ENCODE measurements around the gene ANKRD44. TPM values are rescaled to one million over a fixed set of nuclear protein-coding genes. Genes with fewer than 3 reads are reported as not detected.

Gene ANKRD44
- total RNA-seq, 1 donor from 2014 or later: 8.1 TPM

DNA sequence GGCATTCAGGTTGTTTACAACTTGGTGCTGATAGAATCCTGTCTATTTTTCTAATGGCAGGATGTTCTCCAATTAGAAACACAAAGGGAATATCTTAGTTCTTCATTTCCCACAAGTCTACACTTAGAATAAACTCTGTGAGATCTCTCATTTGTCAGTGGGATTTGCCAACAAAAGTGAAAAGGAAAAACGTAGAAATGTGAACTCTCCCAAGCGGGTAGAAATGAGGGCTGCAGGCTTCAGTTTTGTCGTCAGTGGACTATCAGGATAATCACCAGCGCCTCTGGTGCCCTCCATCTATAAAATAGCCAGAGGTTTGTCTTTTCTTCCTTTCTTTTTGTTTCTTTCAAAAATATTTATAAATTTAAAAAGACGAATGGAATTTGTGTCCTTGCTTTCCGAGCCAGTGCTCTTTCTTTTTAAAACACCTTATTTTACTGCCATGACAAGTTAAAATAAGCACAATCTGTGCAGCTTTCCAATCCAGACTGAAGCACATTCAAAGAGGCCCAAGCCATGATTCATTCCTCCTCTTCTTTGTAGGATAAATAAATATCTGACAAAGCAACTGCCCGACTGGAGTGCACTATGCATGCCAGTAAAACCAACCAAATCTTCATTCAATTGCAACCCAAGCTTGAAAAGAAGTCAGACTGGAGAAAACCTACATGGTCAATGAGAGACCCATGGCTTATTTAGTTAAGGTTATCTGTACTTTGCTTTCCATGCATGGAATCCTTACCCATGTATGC is 185.8 kb downstream of the ANKRD44 start:
- TF ChIP-seq, protein P1, sequence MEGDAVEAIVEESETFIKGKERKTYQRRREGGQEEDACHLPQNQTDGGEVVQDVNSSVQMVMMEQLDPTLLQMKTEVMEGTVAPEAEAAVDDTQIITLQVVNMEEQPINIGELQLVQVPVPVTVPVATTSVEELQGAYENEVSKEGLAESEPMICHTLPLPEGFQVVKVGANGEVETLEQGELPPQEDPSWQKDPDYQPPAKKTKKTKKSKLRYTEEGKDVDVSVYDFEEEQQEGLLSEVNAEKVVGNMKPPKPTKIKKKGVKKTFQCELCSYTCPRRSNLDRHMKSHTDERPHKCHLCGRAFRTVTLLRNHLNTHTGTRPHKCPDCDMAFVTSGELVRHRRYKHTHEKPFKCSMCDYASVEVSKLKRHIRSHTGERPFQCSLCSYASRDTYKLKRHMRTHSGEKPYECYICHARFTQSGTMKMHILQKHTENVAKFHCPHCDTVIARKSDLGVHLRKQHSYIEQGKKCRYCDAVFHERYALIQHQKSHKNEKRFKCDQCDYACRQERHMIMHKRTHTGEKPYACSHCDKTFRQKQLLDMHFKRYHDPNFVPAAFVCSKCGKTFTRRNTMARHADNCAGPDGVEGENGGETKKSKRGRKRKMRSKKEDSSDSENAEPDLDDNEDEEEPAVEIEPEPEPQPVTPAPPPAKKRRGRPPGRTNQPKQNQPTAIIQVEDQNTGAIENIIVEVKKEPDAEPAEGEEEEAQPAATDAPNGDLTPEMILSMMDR (IDR thresholded peaks at IDR 0.05; ENCODE audit: unreplicated experiment): no peak
- Mint-ChIP-seq H3K36me3 (ENCODE audit: low read depth, unreplicated experiment) (no peaks in the 10 kb centered on the region), H3K4me3 (ENCODE audit: unreplicated experiment) (no peak overlapping the region), H3K27me3 (ENCODE audit: unreplicated experiment) (peaks cover 2% of the 10 kb centered on the region), H3K4me1 (ENCODE audit: unreplicated experiment) (peaks cover 4% of the 10 kb centered on the region), H3K9me3 (ENCODE audit: unreplicated experiment) (no peaks in the 10 kb centered on the region), H3K27ac (ENCODE audit: unreplicated experiment) (no peak overlapping the region)
- no peak for DNase-seq (ENCODE audit: low spot score)

DNA sequence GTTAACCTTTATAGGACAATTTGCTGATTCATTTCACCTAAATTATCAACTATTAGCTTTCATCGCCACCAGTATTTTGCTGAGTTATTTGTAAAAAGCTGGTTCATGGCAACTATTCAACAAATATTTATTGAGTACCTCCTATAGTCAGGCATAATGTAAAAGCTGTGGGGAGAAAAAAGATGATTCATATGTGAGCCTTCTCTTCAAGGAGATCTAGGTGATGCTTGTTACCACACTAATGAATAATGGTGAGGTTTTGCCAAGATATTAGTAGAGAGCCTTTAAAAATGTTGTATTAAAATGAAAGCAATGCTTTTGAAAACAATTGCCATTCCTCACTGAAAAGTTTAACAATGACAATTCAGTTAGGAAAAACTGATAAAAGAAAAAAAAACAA is 187.8 kb downstream of the ANKRD44 start:
- Mint-ChIP-seq H3K27ac (ENCODE audit: unreplicated experiment) (no peak overlapping the region), H3K36me3 (ENCODE audit: low read depth, unreplicated experiment) (no peaks in the 10 kb centered on the region), H3K4me1 (ENCODE audit: unreplicated experiment) (peaks cover 4% of the 10 kb centered on the region), H3K27me3 (ENCODE audit: unreplicated experiment) (no peaks in the 10 kb centered on the region), H3K4me3 (ENCODE audit: unreplicated experiment) (no peak overlapping the region), H3K9me3 (ENCODE audit: unreplicated experiment) (no peaks in the 10 kb centered on the region)
- DNase-seq (ENCODE audit: low spot score): no peak
- TF ChIP-seq, protein P1 (IDR thresholded peaks at IDR 0.05; ENCODE audit: unreplicated experiment): no peak

DNA sequence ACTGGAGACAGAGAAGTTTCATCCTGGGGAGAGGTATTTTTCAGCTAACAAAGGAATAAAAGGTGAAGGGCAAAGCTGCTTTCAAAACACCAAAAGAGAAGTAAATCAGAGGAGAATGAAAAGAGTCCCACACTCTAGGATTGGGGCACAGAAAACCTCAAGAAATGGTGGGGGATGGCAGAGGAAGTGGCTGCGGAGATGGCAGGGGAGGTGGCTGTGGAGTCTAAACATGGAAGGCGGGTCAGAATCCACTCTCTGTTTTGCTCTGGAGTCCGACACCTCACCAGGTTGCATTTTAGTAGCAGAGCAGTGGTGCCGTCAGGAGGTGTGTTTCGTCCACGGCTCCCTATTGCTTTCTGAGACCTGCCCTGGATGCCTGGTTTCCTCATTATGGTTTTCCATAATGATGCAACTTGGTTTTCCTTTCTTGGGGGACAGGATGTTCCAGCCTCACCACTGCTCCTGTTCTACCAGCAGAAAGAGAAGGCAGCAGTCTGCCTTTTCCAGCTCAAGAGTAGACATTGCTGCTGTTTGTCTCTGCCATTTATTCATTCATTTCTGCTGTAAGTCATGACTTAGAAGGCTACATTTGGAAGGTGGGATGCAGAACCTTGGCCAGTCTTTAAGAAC is 188.7 kb downstream of the ANKRD44 start:
- no peak for DNase-seq (ENCODE audit: low spot score)
- TF ChIP-seq, protein P1 (IDR thresholded peaks at IDR 0.05; ENCODE audit: unreplicated experiment): no peak
- no peaks in the 10 kb centered on the region for H3K9me3 Mint-ChIP-seq (ENCODE audit: unreplicated experiment)
- no peak overlapping the region for H3K4me3 Mint-ChIP-seq (ENCODE audit: unreplicated experiment)
- no peaks in the 10 kb centered on the region for H3K36me3 Mint-ChIP-seq (ENCODE audit: low read depth, unreplicated experiment)
- no peaks in the 10 kb centered on the region for H3K27me3 Mint-ChIP-seq (ENCODE audit: unreplicated experiment)
- peaks cover 7% of the 10 kb centered on the region for H3K4me1 Mint-ChIP-seq (ENCODE audit: unreplicated experiment)
- H3K27ac Mint-ChIP-seq (ENCODE audit: unreplicated experiment): no peak overlapping the region

GRCh38 chr2:197121255-197121654 is 189.3 kb downstream of the ANKRD44 start:
- Mint-ChIP-seq H3K36me3 (ENCODE audit: low read depth, unreplicated experiment) (no peaks in the 10 kb centered on the region), H3K27me3 (ENCODE audit: unreplicated experiment) (no peaks in the 10 kb centered on the region), H3K9me3 (ENCODE audit: unreplicated experiment) (no peaks in the 10 kb centered on the region), H3K4me1 (ENCODE audit: unreplicated experiment) (peaks cover 13% of the 10 kb centered on the region), H3K4me3 (ENCODE audit: unreplicated experiment) (no peak overlapping the region), H3K27ac (ENCODE audit: unreplicated experiment) (no peak overlapping the region)
- TF ChIP-seq, protein P1 (IDR thresholded peaks at IDR 0.05; ENCODE audit: unreplicated experiment): no peak
- DNase-seq (ENCODE audit: low spot score): no peak

- Mint-ChIP-seq H3K4me3 (ENCODE audit: unreplicated experiment) (no peak overlapping the region), H3K9me3 (ENCODE audit: unreplicated experiment) (no peaks in the 10 kb centered on the region), H3K36me3 (ENCODE audit: low read depth, unreplicated experiment) (no peaks in the 10 kb centered on the region), H3K4me1 (ENCODE audit: unreplicated experiment) (peaks cover 15% of the 10 kb centered on the region), H3K27ac (ENCODE audit: unreplicated experiment) (no peak overlapping the region), H3K27me3 (ENCODE audit: unreplicated experiment) (no peaks in the 10 kb centered on the region)
- no peak for DNase-seq (ENCODE audit: low spot score)
- TF ChIP-seq, protein P1 (IDR thresholded peaks at IDR 0.05; ENCODE audit: unreplicated experiment): no peak
These were observed 194.2 kb downstream of the ANKRD44 start for GRCh38 chr2:197116306-197116879.
